NCI-H1105 treated with DMSO at 0.1 percent for 48 hours (cell line): ENCODE results near the gene ITPA.
A peak's percentile ranks its signal among the peaks of the same experiment; 100 is the strongest.

ENCODE experiments used
- DNase-seq: peaks from one replicate; lab custom pipeline; 2025; lab: John Stamatoyannopoulos, UW

The ITPA gene

GRCh38 chr20:3229158-3229557 lies 19.9 kb downstream of the ITPA start:
- DNase-seq = no peak

- no peak for DNase-seq
Measured at GRCh38 chr20:3229798-3230197, 20.5 kb downstream of the ITPA start.

GRCh38 chr20:3231116-3231515 lies 21.8 kb downstream of the ITPA start:
- DNase-seq = no peak

GRCh38 chr20:3231889-3232588 lies 22.7 kb downstream of the ITPA start:
- DNase-seq = no peak

- no peak for DNase-seq
Measured at GRCh38 chr20:3233131-3233990, 24.1 kb downstream of the ITPA start.

GRCh38 chr20:3233991-3234498 lies 24.7 kb downstream of the ITPA start:
- no peak for DNase-seq

GRCh38 chr20:3235666-3236324 lies 26.5 kb downstream of the ITPA start:
- DNase-seq = no peak

- no peak for DNase-seq
Measured at GRCh38 chr20:3237011-3237957, 28.0 kb downstream of the ITPA start.

- DNase-seq = no peak
Measured at GRCh38 chr20:3237958-3238615, 28.8 kb downstream of the ITPA start.

- DNase-seq = no peak
Measured at GRCh38 chr20:3238616-3239025, 29.3 kb downstream of the ITPA start.

- peak; percentile 47 for DNase-seq
Measured at GRCh38 chr20:3239026-3239866, 29.9 kb downstream of the ITPA start, which contains the start of gene SLC4A11. TSS of gene SLC4A11 (minus strand) at chr20:3239190. CDS start at chr20:3239137, 53 bp downstream.

- DNase-seq = no peak
Measured at GRCh38 chr20:3239867-3240775, 30.8 kb downstream of the ITPA start.

GRCh38 chr20:3240776-3241363 lies 31.6 kb downstream of the ITPA start:
- no peak for DNase-seq

- no peak for DNase-seq
Measured at GRCh38 chr20:3242172-3242692, 32.9 kb downstream of the ITPA start.

- DNase-seq = no peak
Measured at GRCh38 chr20:3243718-3244358, 34.5 kb downstream of the ITPA start.

GRCh38 chr20:3244613-3245012 lies 35.3 kb downstream of the ITPA start:
- DNase-seq = no peak

GRCh38 chr20:3245156-3245555 lies 35.9 kb downstream of the ITPA start:
- DNase-seq = no peak

GRCh38 chr20:3245711-3246110 lies 36.4 kb downstream of the ITPA start:
- DNase-seq = no peak
